Urinary bladder (tissue), 4 donors: Measurements from ENCODE around the gene STAM. TPM values are rescaled to one million over a fixed set of nuclear protein-coding genes. Genes with fewer than 3 reads are reported as not detected.

ENCODE experiments used
- DNase-seq: peaks from one replicate; pipeline ENCODE4 v3.0.0-alpha.2; 2015; ENCODE audit errors: extremely low spot score
- H3K27ac ChIP-seq: one replicate; pipeline ENCODE4 v1.5.1; 2013; ENCODE audit warnings: low read depth, mild to moderate bottlenecking, moderate library complexity
- H3K36me3 ChIP-seq: one replicate; pipeline ENCODE4 v1.6.1; 2013; ENCODE audit warnings: mild to moderate bottlenecking, moderate library complexity; ENCODE audit not compliant: insufficient read depth
- H3K4me1 ChIP-seq: one replicate; pipeline ENCODE4 v1.6.1; 2013; ENCODE audit warnings: mild to moderate bottlenecking, moderate library complexity; ENCODE audit not compliant: insufficient read depth
- H3K4me3 ChIP-seq: one replicate; pipeline ENCODE4 v1.5.1; 2013; ENCODE audit warnings: low read depth, low read length
- WGBS: extraction: QIAGEN DNeasy Blood & Tissue Kit; methylation state at CpG from one replicate; pipeline ENCODE4 v1.1.7; 2013; 5-methylcytosine and 5-hydroxymethylcytosine counted together
- polyA plus RNA-seq: library from polyadenylated mRNA; stranded (reverse); fragments of 200-250 nt; gene quantifications from one replicate; pipeline ENCODE4 v1.2.3, GENCODE V29; 2013
- small RNA-seq: library from RNA; depleted of rRNA; stranded (forward); fragments of <200 nt; gene quantifications from one replicate; pipeline ENCODE3, GENCODE V24; 2014
- total RNA-seq: library from RNA; depleted of rRNA; stranded (reverse); fragments of >200 nt; gene quantifications from one replicate; pipeline ENCODE4 v1.2.3, GENCODE V29; 2014
- donor health status: healthy with polysubstance abuse.
- donor health status: healthy.

The STAM gene
- total and polyA plus RNA-seq, 2 donors: 12.5 to 55.0 TPM

- 86% methylated on average over 2 of the region's 2 CpGs for WGBS
- no peak overlapping the region for H3K4me3 ChIP-seq
- DNase-seq: no peak
- H3K27ac ChIP-seq: no peak overlapping the region
- H3K36me3 ChIP-seq: no peaks in the 10 kb centered on the region
- H3K4me1 ChIP-seq: no peaks in the 10 kb centered on the region
These were observed 114.2 kb downstream of the STAM start for GRCh38 chr10:17758200-17758599.

GRCh38 chr10:17758896-17759295, 114.9 kb downstream of the STAM start:
- Histone ChIP-seq H3K4me1 (no peaks in the 10 kb centered on the region), H3K27ac (no peak overlapping the region), H3K4me3 (no peak overlapping the region), H3K36me3 (no peaks in the 10 kb centered on the region)
- DNase-seq: no peak

- Histone ChIP-seq H3K4me3 (no peak overlapping the region), H3K27ac (no peak overlapping the region), H3K36me3 (no peaks in the 10 kb centered on the region), H3K4me1 (no peaks in the 10 kb centered on the region)
- DNase-seq: no peak
- 57% methylated on average over 4 of the region's 4 CpGs for WGBS
These were observed 120.2 kb downstream of the STAM start for GRCh38 chr10:17764142-17764541.

- Histone ChIP-seq H3K4me1 (no peaks in the 10 kb centered on the region), H3K36me3 (no peaks in the 10 kb centered on the region), H3K27ac (no peak overlapping the region), H3K4me3 (no peak overlapping the region)
- WGBS: 72% methylated on average over 3 of the region's 3 CpGs
- no peak for DNase-seq
These were observed 121.7 kb downstream of the STAM start for GRCh38 chr10:17765602-17766001.

Small RNA genes within 50 kb of the gene (small RNA-seq; reads per million reads assigned to genes)
- gene AC069542.2: not detected

Other genes starting within 250 kb of the STAM start
- 3.7 TPM for gene ST8SIA6, start 189.6 kb upstream of the STAM start, total RNA-seq
- gene ST8SIA6, start 189.6 kb upstream of the STAM start, polyA plus RNA-seq: 0.79 TPM
- gene HACD1, start 26.8 kb upstream of the STAM start, total RNA-seq: 37.7 TPM
- gene HACD1, start 26.8 kb upstream of the STAM start, polyA plus RNA-seq: 29.0 TPM
- 1.2 TPM for gene TMEM236, start 108.0 kb downstream of the STAM start, total RNA-seq
- gene TMEM236, start 108.0 kb downstream of the STAM start, polyA plus RNA-seq: 0.44 TPM
- 41.2 TPM for gene MRC1, start 165.2 kb downstream of the STAM start, total RNA-seq
- gene MRC1, start 165.2 kb downstream of the STAM start, polyA plus RNA-seq: 32.7 TPM